KMS-11 (cell line): Measurements from ENCODE around the gene ASB1.

ENCODE experiments used
- H2AFZ ChIP-seq: fragments of 200-600 bp; sonication (generic); 2 replicates; pipeline ENCODE4 v1.6.1; 2016; ENCODE audit warnings: antibody characterized with exemption, mixed run types, low read depth
- H3K27ac ChIP-seq: fragments of 200-600 bp; sonication (generic); 2 replicates; pipeline ENCODE4 v1.6.1; 2016; ENCODE audit warnings: mild to moderate bottlenecking, mixed run types
- H3K27me3 ChIP-seq: fragments of 200-600 bp; sonication (generic); 2 replicates; pipeline ENCODE4 v1.6.1; 2017; ENCODE audit warnings: mild to moderate bottlenecking, low read depth, mixed run types, moderate library complexity; ENCODE audit not compliant: insufficient read depth
- H3K36me3 ChIP-seq: fragments of 200-600 bp; sonication (generic); 2 replicates; pipeline ENCODE4 v1.6.1; 2017; ENCODE audit warnings: mild to moderate bottlenecking, mixed run types; ENCODE audit not compliant: insufficient read depth
- H3K4me1 ChIP-seq: fragments of 200-600 bp; sonication (generic); 2 replicates; pipeline ENCODE4 v1.6.1; 2016; ENCODE audit warnings: mild to moderate bottlenecking, low read depth, mixed run types; ENCODE audit not compliant: poor library complexity, severe bottlenecking
- H3K4me2 ChIP-seq: fragments of 200-600 bp; sonication (generic); 2 replicates; pipeline ENCODE4 v1.7.0; 2016; ENCODE audit warnings: mild to moderate bottlenecking, mixed run types
- H3K4me3 ChIP-seq: fragments of 200-600 bp; sonication (generic); IDR thresholded peaks from 2 replicates; pipeline ENCODE4 v1.6.1; 2017; ENCODE audit warnings: low read depth, low read length, mixed read lengths; ENCODE audit not compliant: insufficient read depth
- H3K79me2 ChIP-seq: fragments of 200-600 bp; sonication (generic); 2 replicates; pipeline ENCODE4 v1.6.1; 2016; ENCODE audit warnings: low read depth, mixed run types; ENCODE audit not compliant: insufficient read depth
- H3K9ac ChIP-seq: fragments of 200-600 bp; sonication (generic); 2 replicates; pipeline ENCODE4 v1.6.1; 2016; ENCODE audit warnings: mild to moderate bottlenecking, mixed run types
- H4K20me1 ChIP-seq: fragments of 200-600 bp; sonication (generic); 2 replicates; pipeline ENCODE4 v1.6.1; 2016; ENCODE audit warnings: mild to moderate bottlenecking, mixed run types; ENCODE audit not compliant: insufficient read depth
- CTCF ChIP-seq: fragments of 200-600 bp; sonication (generic); conservative IDR thresholded peaks from 2 replicates; pipeline ENCODE4 v1.6.1; 2017; ENCODE audit warnings: low read depth, mild to moderate bottlenecking, antibody characterized with exemption, low read length, moderate library complexity, mixed read lengths

ASB1 gene

GRCh38 chr2:238484522-238485452 lies 58.1 kb downstream of the ASB1 start:
- TF ChIP-seq CTCF, result no peak
- Histone ChIP-seq H3K4me3 (no peak overlapping the region), H2AFZ (no peak overlapping the region), H4K20me1 (no peaks in the 10 kb centered on the region), H3K4me2 (no peak overlapping the region), H3K4me1 (no peaks in the 10 kb centered on the region), H3K27ac (no peak overlapping the region), H3K36me3 (no peaks in the 10 kb centered on the region), H3K79me2 (no peaks in the 10 kb centered on the region), H3K27me3 (no peaks in the 10 kb centered on the region), H3K9ac (no peak overlapping the region)

- no peaks in the 10 kb centered on the region for H3K36me3 ChIP-seq
- no peak overlapping the region for H3K4me2 ChIP-seq
- no peaks in the 10 kb centered on the region for H3K79me2 ChIP-seq
- no peaks in the 10 kb centered on the region for H4K20me1 ChIP-seq
- no peak overlapping the region for H3K9ac ChIP-seq
- no peaks in the 10 kb centered on the region for H3K27me3 ChIP-seq
- H3K4me3 ChIP-seq, result no peak overlapping the region
- H2AFZ ChIP-seq, result no peak overlapping the region
- H3K4me1 ChIP-seq, result no peaks in the 10 kb centered on the region
- no peak overlapping the region for H3K27ac ChIP-seq
- no peak for TF ChIP-seq CTCF
These were observed 59.6 kb downstream of the ASB1 start for GRCh38 chr2:238486123-238486848.

GRCh38 chr2:238487134-238487533 lies 60.4 kb downstream of the ASB1 start:
- Histone ChIP-seq H2AFZ (no peak overlapping the region), H3K4me3 (no peak overlapping the region), H4K20me1 (no peaks in the 10 kb centered on the region), H3K4me2 (no peak overlapping the region), H3K9ac (no peak overlapping the region), H3K4me1 (no peaks in the 10 kb centered on the region), H3K27me3 (no peaks in the 10 kb centered on the region), H3K79me2 (no peaks in the 10 kb centered on the region), H3K27ac (no peak overlapping the region), H3K36me3 (no peaks in the 10 kb centered on the region)
- no peak for TF ChIP-seq CTCF

GRCh38 chr2:238487652-238488346 lies 61.1 kb downstream of the ASB1 start:
- no peak for TF ChIP-seq CTCF
- Histone ChIP-seq H2AFZ (no peak overlapping the region), H4K20me1 (no peaks in the 10 kb centered on the region), H3K4me2 (no peak overlapping the region), H3K4me3 (no peak overlapping the region), H3K9ac (no peak overlapping the region), H3K79me2 (no peaks in the 10 kb centered on the region), H3K27ac (no peak overlapping the region), H3K4me1 (no peaks in the 10 kb centered on the region), H3K36me3 (no peaks in the 10 kb centered on the region), H3K27me3 (no peaks in the 10 kb centered on the region)
